Bronchial epithelial cell (primary cell): ENCODE data around the gene CDK17. TPM values are rescaled to one million over a fixed set of nuclear protein-coding genes. Genes with fewer than 3 reads are reported as not detected.

ENCODE experiments used
- DNase-seq: peaks from one replicate; pipeline ENCODE4 v3.0.0-alpha.2; 2010; ENCODE audit warnings: low read depth
- FAIRE-seq: peaks from 2 replicates; lab custom pipeline; 2011; peaks lifted over from hg19 to GRCh38; lab: Jason Lieb, UNC
- H3K27me3 ChIP-seq: 2 replicates; pipeline ENCODE4 v1.5.1; 2011; ENCODE audit warnings: low read length; ENCODE audit not compliant: control insufficient read depth, insufficient read depth
- H3K36me3 ChIP-seq: 2 replicates; pipeline ENCODE4 v1.5.1; 2011; ENCODE audit warnings: low read length; ENCODE audit not compliant: control insufficient read depth, insufficient read depth
- H3K4me3 ChIP-seq: 2 replicates; pipeline ENCODE4 v1.5.1; 2011; ENCODE audit warnings: mild to moderate bottlenecking, low read depth, low read length, control low read depth
- total RNA-seq: library from RNA; depleted of rRNA; stranded (reverse); fragments of >200 nt; gene quantifications from 2 replicates; pipeline ENCODE4 v1.2.1, GENCODE V29; 2014
- TF ChIP-seq, protein P1 (sequence below): IDR thresholded peaks from 2 replicates; pipeline ENCODE4 v1.5.1; 2011; ENCODE audit warnings: mild to moderate bottlenecking, moderate library complexity, low read length, control low read depth, inconsistent platforms; ENCODE audit not compliant: insufficient read depth, severe bottlenecking

CDK17 gene
- total RNA-seq = 28.3 and 34.5 TPM in 2 replicates

DNA sequence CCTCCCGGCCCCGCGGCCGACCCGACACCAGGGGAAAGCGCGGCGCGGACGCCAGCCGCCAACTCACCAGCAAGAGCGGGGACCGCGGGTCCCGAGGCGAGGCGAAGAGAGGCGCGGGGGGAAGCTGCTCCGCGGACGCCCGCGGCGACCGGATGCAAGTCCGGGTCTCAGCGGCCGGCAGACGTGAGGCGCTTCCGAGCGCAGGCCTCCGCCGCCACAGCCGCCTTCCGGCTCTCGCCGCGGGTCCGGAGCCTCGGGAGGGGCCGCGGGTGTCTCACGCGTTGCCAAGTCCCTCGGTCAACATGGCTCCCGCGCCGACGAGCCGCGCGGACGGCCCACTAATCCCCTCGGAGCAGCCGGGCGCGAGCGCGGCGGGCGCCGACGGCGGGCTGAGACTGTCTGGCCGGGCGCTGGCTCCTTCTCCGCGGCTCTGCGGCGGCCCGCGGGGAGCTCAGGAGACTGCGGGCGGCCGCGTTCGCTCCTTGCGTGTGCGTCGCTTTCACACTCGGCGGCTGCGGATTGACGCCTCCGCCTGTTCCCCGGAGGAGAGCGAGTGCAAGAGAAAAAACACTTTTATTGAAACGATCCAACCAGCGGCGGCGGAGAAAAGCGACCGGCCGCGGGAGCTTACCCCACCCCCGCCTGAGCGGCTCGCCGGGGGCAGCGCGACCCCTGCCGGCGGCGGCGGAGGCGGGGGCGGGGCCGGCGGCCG, at the start of gene CDK17:
TSS of gene CDK17 (minus strand) at position 521 of the 712 bp plus-strand sequence. CDS start 65,603 bp downstream, outside the sequence.
- TF ChIP-seq, protein P1, sequence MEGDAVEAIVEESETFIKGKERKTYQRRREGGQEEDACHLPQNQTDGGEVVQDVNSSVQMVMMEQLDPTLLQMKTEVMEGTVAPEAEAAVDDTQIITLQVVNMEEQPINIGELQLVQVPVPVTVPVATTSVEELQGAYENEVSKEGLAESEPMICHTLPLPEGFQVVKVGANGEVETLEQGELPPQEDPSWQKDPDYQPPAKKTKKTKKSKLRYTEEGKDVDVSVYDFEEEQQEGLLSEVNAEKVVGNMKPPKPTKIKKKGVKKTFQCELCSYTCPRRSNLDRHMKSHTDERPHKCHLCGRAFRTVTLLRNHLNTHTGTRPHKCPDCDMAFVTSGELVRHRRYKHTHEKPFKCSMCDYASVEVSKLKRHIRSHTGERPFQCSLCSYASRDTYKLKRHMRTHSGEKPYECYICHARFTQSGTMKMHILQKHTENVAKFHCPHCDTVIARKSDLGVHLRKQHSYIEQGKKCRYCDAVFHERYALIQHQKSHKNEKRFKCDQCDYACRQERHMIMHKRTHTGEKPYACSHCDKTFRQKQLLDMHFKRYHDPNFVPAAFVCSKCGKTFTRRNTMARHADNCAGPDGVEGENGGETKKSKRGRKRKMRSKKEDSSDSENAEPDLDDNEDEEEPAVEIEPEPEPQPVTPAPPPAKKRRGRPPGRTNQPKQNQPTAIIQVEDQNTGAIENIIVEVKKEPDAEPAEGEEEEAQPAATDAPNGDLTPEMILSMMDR = peak; percentile 58
- Histone ChIP-seq H3K4me3 (peak within 1 kb of the TSS; percentile 79), H3K27me3 (no peaks in the 10 kb centered on the region), H3K36me3 (no peaks in the 10 kb centered on the region)
- DNase-seq = peak; percentile 52
- FAIRE-seq = no peak

DNA sequence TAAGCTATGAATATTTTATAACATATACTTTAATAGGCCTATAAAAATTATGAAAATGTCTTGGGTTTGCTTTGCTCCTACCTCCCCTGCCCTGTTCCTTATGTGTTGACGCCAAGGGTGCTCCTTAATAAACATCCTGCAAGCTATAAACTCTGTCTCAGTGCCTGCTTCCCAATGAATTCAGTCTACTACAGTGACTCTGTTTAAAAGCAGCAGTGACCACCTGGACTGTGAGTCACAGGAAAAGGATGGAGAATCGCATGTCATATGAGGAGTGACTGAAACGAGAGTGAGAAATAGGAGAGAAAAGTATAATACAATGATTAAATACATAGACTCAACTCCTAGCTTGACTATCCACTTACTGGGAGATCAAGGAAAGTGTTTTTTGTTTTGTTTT, 48.1 kb upstream of the CDK17 start:
- Histone ChIP-seq H3K36me3 (no peaks in the 10 kb centered on the region), H3K4me3 (no peak overlapping the region), H3K27me3 (no peaks in the 10 kb centered on the region)
- TF ChIP-seq, protein P1 = no peak
- DNase-seq = peak; percentile 89
- no peak for FAIRE-seq

DNA sequence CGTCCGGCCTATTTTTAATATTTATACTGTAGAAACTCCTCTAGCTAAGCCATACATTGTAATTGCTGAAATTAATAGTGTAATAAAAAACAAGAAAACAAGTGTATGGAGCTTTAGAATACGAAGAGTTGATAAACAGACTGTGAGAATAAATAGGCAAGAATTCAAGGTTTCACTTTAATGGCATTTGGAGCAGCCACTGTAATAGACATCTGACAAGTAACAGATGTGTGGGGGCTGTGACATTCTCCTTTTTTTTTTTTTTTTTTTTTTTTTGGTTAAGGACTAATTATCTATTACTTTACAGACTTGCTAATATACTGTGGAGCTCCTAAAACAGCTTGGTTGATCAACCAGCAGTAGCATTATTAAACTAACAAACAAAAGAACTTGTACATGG, 47.0 kb upstream of the CDK17 start:
- no peak for FAIRE-seq
- no peaks in the 10 kb centered on the region for H3K27me3 ChIP-seq
- TF ChIP-seq, protein P1 = no peak

DNA sequence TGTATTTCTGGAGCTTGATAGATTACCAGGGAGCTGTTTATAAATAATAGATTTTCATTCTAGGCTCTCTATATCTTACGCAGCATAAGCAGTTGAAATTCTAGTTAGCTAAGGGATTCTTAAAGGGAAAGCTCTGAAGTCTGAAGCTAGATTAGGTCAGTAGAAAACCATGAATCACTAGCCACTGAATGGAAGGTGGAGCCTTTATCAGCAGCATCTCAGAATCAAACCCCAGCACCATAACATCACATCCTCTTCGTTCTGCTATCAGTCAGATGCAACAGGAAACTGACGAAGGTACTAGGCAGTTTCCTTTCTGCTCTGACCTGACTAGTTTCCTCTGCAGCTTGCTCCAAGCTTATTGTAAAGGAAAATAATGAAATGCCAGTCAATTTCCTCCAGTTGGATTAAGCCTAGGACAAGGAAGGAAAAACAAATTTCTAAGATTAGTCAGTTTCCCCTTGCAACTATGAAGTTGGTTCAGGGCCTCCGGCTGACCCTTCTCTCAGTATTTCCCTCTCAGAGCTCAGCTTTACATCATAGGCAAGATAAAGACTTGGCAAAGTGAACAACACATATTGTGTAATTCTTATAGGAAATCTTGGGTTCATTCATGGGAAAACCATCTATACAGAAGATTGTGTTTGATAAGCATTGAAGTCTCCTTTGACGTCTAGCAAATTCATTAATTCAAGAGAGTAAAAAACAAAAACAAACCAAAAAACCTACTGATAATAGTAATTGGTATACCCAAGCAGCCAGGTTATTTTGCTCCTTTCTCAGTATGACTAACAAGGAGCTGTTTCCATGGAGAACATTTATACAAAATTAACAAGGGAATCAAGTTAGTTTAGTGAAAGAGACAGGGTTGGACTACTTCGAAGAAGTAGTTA, 45.7 kb upstream of the CDK17 start:
- TF ChIP-seq, protein P1 = no peak
- FAIRE-seq (no peak), DNase-seq (peak; percentile 99)
- Histone ChIP-seq H3K36me3 (no peaks in the 10 kb centered on the region), H3K4me3 (no peak overlapping the region), H3K27me3 (no peaks in the 10 kb centered on the region)

More for the DNA sequence above, 47.0 kb upstream of the CDK17 start:
- DNase-seq = no peak
- Histone ChIP-seq H3K36me3 (no peaks in the 10 kb centered on the region), H3K4me3 (no peak overlapping the region)

DNA sequence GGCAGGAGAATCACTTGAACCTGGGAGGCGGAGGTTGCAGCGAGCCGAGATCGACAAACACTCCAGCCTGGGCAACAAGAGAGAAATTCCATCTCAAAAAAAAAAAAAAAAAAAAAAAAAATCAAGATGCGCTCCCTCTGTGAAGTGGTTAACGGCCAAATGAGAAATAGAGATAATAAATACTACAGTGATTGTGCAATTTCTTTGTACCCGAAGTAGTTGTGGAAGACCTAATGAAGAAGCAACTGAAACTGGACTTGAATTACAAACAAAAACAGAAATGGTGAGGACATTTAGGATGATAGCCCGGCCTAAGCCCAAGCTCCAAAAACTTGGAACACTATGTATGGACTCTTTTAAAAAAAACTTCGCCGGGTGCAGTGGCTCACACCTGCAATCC, 44.2 kb upstream of the CDK17 start:
- Histone ChIP-seq H3K27me3 (no peaks in the 10 kb centered on the region), H3K4me3 (no peak overlapping the region), H3K36me3 (no peaks in the 10 kb centered on the region)
- FAIRE-seq (no peak), DNase-seq (no peak)
- TF ChIP-seq, protein P1 = no peak
